Activated CD4-positive, alpha-beta T cell treated with anti-CD3 and anti-CD28 coated beads for 36 hours (primary cell): ENCODE data around the gene KIF6. TPM values are rescaled to one million over a fixed set of nuclear protein-coding genes. Genes with fewer than 3 reads are reported as not detected.

Source experiments
- ATAC-seq: fragments of 200-7000 bp; cut with Tn5 transposase; one replicate; pipeline ENCODE4 v1.10.0; 2021; ENCODE audit warnings: mild to moderate bottlenecking, moderate library complexity
- CTCF ChIA-PET: fragments of 350-600 bp; sonication (Branson Sonifier 250); formaldehyde crosslinking; loops from one replicate; lab custom pipeline; 2021; ENCODE audit warnings: antibody characterized with exemption; lab: Charles Lee
- POLR2A ChIA-PET: fragments of 350-600 bp; sonication (Branson Sonifier 250); formaldehyde crosslinking; loops from one replicate; lab custom pipeline; 2021; ENCODE audit warnings: antibody characterized with exemption, inconsistent platforms; lab: Charles Lee
- DNase-seq: peaks from one replicate; pipeline ENCODE4 v3.0.0-alpha.2; 2020
- H3K27ac Mint-ChIP-seq: one replicate; pipeline ENCODE4 v1.8.0; 2021; ENCODE audit warnings: mixed read lengths
- H3K27me3 Mint-ChIP-seq: one replicate; pipeline ENCODE4 v1.8.0; 2021; ENCODE audit warnings: mixed read lengths
- H3K36me3 Mint-ChIP-seq: one replicate; pipeline ENCODE4 v1.8.0; 2021; ENCODE audit warnings: low read depth, mixed read lengths
- H3K4me1 Mint-ChIP-seq: one replicate; pipeline ENCODE4 v1.8.0; 2021; ENCODE audit warnings: mixed read lengths
- H3K4me3 Mint-ChIP-seq: one replicate; pipeline ENCODE4 v1.8.0; 2021; ENCODE audit warnings: mild to moderate bottlenecking, moderate library complexity, mixed read lengths
- H3K9me3 Mint-ChIP-seq: one replicate; pipeline ENCODE4 v1.8.0; 2021; ENCODE audit warnings: low read depth, mixed read lengths
- intact Hi-C, 2 experiments: fragments of 100-400 bp; cut with DNase I in 1 of 2; cut with micrococcal nuclease in 1 of 2; formaldehyde crosslinking; loops; one replicate each; pipeline versions ENCODE4 v1.14.2 to v1.15.1; 2022 to 2024; cut with DNase I, micrococcal nuclease
- total RNA-seq, 2 experiments: library from RNA; stranded (reverse); gene quantifications; one replicate each; pipeline ENCODE4 v1.2.3, GENCODE V29; 2021

KIF6 gene
- total RNA-seq, 2 experiments from 2014 or later, result 0.43 to 0.49 TPM

- ChIA-PET POLR2A (no interaction called here), CTCF (interaction anchor here (0.9 kb wide), 1 partner anchor 30 kb away, joined by 3 read pairs; no protein-coding TSS in a partner anchor)
Measured at GRCh38 chr6:39439342-39440038, 285.7 kb downstream of the KIF6 start.

GRCh38 chr6:39433630-39434029 lies 291.6 kb downstream of the KIF6 start:
- no peak for ATAC-seq
- Mint-ChIP-seq H3K4me3 (no peak overlapping the region), H3K27me3 (peaks cover 11% of the 10 kb centered on the region), H3K4me1 (peaks cover 4% of the 10 kb centered on the region), H3K9me3 (no peaks in the 10 kb centered on the region), H3K36me3 (no peaks in the 10 kb centered on the region), H3K27ac (no peak overlapping the region)
- DNase-seq, result no peak
- intact Hi-C loops, result no loop called here
- ChIA-PET POLR2A (no interaction called here), CTCF (interaction anchor here (0.6 kb wide), 2 partner anchors 1460 to 1554 kb away, joined by 3 read pairs; no protein-coding TSS in a partner anchor)

More at GRCh38 chr6:39439342-39440038, 285.7 kb downstream of the KIF6 start:
- H3K4me3 Mint-ChIP-seq, result no peak overlapping the region
- ATAC-seq, result no peak
- H3K4me1 Mint-ChIP-seq, result no peaks in the 10 kb centered on the region
- intact Hi-C loops, result no loop called here
- H3K36me3 Mint-ChIP-seq, result no peaks in the 10 kb centered on the region
- no peak for DNase-seq
- no peaks in the 10 kb centered on the region for H3K9me3 Mint-ChIP-seq
- no peak overlapping the region for H3K27ac Mint-ChIP-seq
- peaks cover 4% of the 10 kb centered on the region for H3K27me3 Mint-ChIP-seq

- CTCF ChIA-PET, result no interaction called here
- Mint-ChIP-seq H3K9me3 (no peaks in the 10 kb centered on the region), H3K27ac (no peak overlapping the region), H3K27me3 (peaks cover 10% of the 10 kb centered on the region), H3K4me1 (peaks cover 4% of the 10 kb centered on the region), H3K4me3 (no peak overlapping the region), H3K36me3 (no peaks in the 10 kb centered on the region)
- POLR2A ChIA-PET, result no interaction called here
- DNase-seq (no peak), ATAC-seq (no peak)
- intact Hi-C loops, result no loop called here
Measured at GRCh38 chr6:39432330-39433025, 292.7 kb downstream of the KIF6 start.

GRCh38 chr6:39430871-39431523 lies 294.2 kb downstream of the KIF6 start:
- ChIA-PET POLR2A (no interaction called here), CTCF (no interaction called here)
- no peak overlapping the region for H3K27ac Mint-ChIP-seq
- peaks cover 6% of the 10 kb centered on the region for H3K4me1 Mint-ChIP-seq
- no peaks in the 10 kb centered on the region for H3K36me3 Mint-ChIP-seq
- peak; percentile 18 for DNase-seq
- ATAC-seq, result no peak
- intact Hi-C loops, result no loop called here
- H3K9me3 Mint-ChIP-seq, result no peaks in the 10 kb centered on the region
- H3K27me3 Mint-ChIP-seq, result peaks cover 8% of the 10 kb centered on the region
- H3K4me3 Mint-ChIP-seq, result no peak overlapping the region

- no peak overlapping the region for H3K4me3 Mint-ChIP-seq
- ChIA-PET CTCF (no interaction called here), POLR2A (no interaction called here)
- intact Hi-C loops, result no loop called here
- ATAC-seq, result no peak
- DNase-seq, result no peak
- no peaks in the 10 kb centered on the region for H3K9me3 Mint-ChIP-seq
- no peak overlapping the region for H3K27ac Mint-ChIP-seq
- no peaks in the 10 kb centered on the region for H3K36me3 Mint-ChIP-seq
- H3K4me1 Mint-ChIP-seq, result peaks cover 9% of the 10 kb centered on the region
- peaks cover 8% of the 10 kb centered on the region for H3K27me3 Mint-ChIP-seq
Measured at GRCh38 chr6:39430446-39430845, 294.8 kb downstream of the KIF6 start.

- DNase-seq, result no peak
- Mint-ChIP-seq H3K27me3 (peaks cover 8% of the 10 kb centered on the region), H3K36me3 (no peaks in the 10 kb centered on the region), H3K4me3 (no peak overlapping the region), H3K4me1 (peaks cover 9% of the 10 kb centered on the region), H3K9me3 (no peaks in the 10 kb centered on the region), H3K27ac (no peak overlapping the region)
- ATAC-seq, result no peak
- intact Hi-C loops, result loop anchor here in 1 of 2 experiments (5.0 kb wide), 1 partner anchor 298 kb away; the partner anchor contains the start of gene KIF6
- ChIA-PET POLR2A (no interaction called here), CTCF (interaction anchor here (0.5 kb wide), 1 partner anchor 464 kb away, joined by 4 read pairs; no protein-coding TSS in a partner anchor)
Measured at GRCh38 chr6:39428816-39429215, 296.4 kb downstream of the KIF6 start.

GRCh38 chr6:39428152-39428551 lies 297.1 kb downstream of the KIF6 start:
- Mint-ChIP-seq H3K27me3 (peaks cover 8% of the 10 kb centered on the region), H3K4me1 (peaks cover 9% of the 10 kb centered on the region), H3K36me3 (no peaks in the 10 kb centered on the region), H3K4me3 (no peak overlapping the region), H3K9me3 (no peaks in the 10 kb centered on the region), H3K27ac (no peak overlapping the region)
- ATAC-seq (no peak), DNase-seq (no peak)
- intact Hi-C loops, result loop anchor here in 1 of 2 experiments (5.0 kb wide), 1 partner anchor 299 kb away; the partner anchor contains the start of gene KIF6
- ChIA-PET CTCF (no interaction called here), POLR2A (no interaction called here)

- H3K4me3 Mint-ChIP-seq, result no peak overlapping the region
- no peaks in the 10 kb centered on the region for H3K36me3 Mint-ChIP-seq
- ATAC-seq (peak; percentile 66), DNase-seq (peak; percentile 22)
- intact Hi-C loops, result loop anchor here in 1 of 2 experiments (5.0 kb wide), 1 partner anchor 301 kb away; the partner anchor contains the start of gene KIF6
- H3K27me3 Mint-ChIP-seq, result peaks cover 3% of the 10 kb centered on the region
- POLR2A ChIA-PET, result no interaction called here
- CTCF ChIA-PET, result no interaction called here
- H3K9me3 Mint-ChIP-seq, result no peaks in the 10 kb centered on the region
- no peak overlapping the region for H3K27ac Mint-ChIP-seq
- H3K4me1 Mint-ChIP-seq, result peaks cover 5% of the 10 kb centered on the region
Measured at GRCh38 chr6:39426073-39426456, 299.1 kb downstream of the KIF6 start.

- Mint-ChIP-seq H3K27ac (no peak overlapping the region), H3K4me1 (peaks cover 5% of the 10 kb centered on the region), H3K36me3 (no peaks in the 10 kb centered on the region), H3K9me3 (no peaks in the 10 kb centered on the region), H3K4me3 (no peak overlapping the region), H3K27me3 (peaks cover 3% of the 10 kb centered on the region)
- intact Hi-C loops, result loop anchor here in 1 of 2 experiments (5.0 kb wide), 1 partner anchor 302 kb away; the partner anchor contains the start of gene KIF6
- DNase-seq (no peak), ATAC-seq (no peak)
- CTCF ChIA-PET, result no interaction called here
- POLR2A ChIA-PET, result interaction anchor here (0.7 kb wide), 1 partner anchor 48 kb away, joined by 9 read pairs; no protein-coding TSS in a partner anchor
Measured at GRCh38 chr6:39425346-39426072, 299.7 kb downstream of the KIF6 start.

- Mint-ChIP-seq H3K27ac (no peak overlapping the region), H3K9me3 (no peaks in the 10 kb centered on the region), H3K36me3 (no peaks in the 10 kb centered on the region), H3K4me3 (no peak overlapping the region), H3K27me3 (peaks cover under 1% of the 10 kb centered on the region), H3K4me1 (peaks cover 5% of the 10 kb centered on the region)
- ATAC-seq (no peak), DNase-seq (no peak)
- intact Hi-C loops, result loop anchor here in 1 of 2 experiments (5.0 kb wide), 1 partner anchor 302 kb away; the partner anchor contains the start of gene KIF6
- ChIA-PET CTCF (no interaction called here), POLR2A (interaction anchor here (0.7 kb wide), 1 partner anchor 47 kb away, joined by 9 read pairs; no protein-coding TSS in a partner anchor)
Measured at GRCh38 chr6:39424831-39425230, 300.4 kb downstream of the KIF6 start.

GRCh38 chr6:39422238-39422637 lies 303.0 kb downstream of the KIF6 start:
- no peak overlapping the region for H3K27ac Mint-ChIP-seq
- no peaks in the 10 kb centered on the region for H3K9me3 Mint-ChIP-seq
- ATAC-seq, result no peak
- peaks cover 5% of the 10 kb centered on the region for H3K4me1 Mint-ChIP-seq
- ChIA-PET POLR2A (no interaction called here), CTCF (no interaction called here)
- no peaks in the 10 kb centered on the region for H3K36me3 Mint-ChIP-seq
- intact Hi-C loops, result no loop called here
- no peak for DNase-seq
- H3K27me3 Mint-ChIP-seq, result no peaks in the 10 kb centered on the region
- H3K4me3 Mint-ChIP-seq, result no peak overlapping the region
